Breast epithelium (tissue), 3 donors: Measurements from ENCODE around the gene CDKL1.

Source experiments
- CTCF ChIP-seq, 3 donors: fragments of 450-650 bp; IDR thresholded peaks; one replicate each; pipeline ENCODE4 v1.5.1; 2016 to 2017; ENCODE audit warnings: antibody characterized with exemption in 3 of 3, mild to moderate bottlenecking in 3 of 3, moderate library complexity in 3 of 3
- POLR2A ChIP-seq: fragments of 450-650 bp; IDR thresholded peaks from one replicate; pipeline ENCODE4 v1.6.1; 2016; ENCODE audit warnings: antibody characterized with exemption, mild to moderate bottlenecking, moderate library complexity

- no peak for TF ChIP-seq CTCF (IDR thresholded peaks at IDR 0.05)
- TF ChIP-seq POLR2A, result no peak
These were observed 84.0 kb downstream of the CDKL1 start for GRCh38 chr14:50312734-50313054.
